ENCODE results near the gene IP6K2.
"Not testable (repeated sequence)": the region's sequence is repeated elsewhere in the genome, so short reads cannot be mapped to it uniquely, and the experiment has no call there.

The IP6K2 gene

GRCh38 chr3:48716982-48717746, at the start of gene IP6K2:
Gene IP6K2, minus strand, starts transcription at chr3:48717221. Its CDS starts 21,930 bp downstream, at chr3:48695291.
- peak; percentile 99 for DNase-seq (ENCODE audit: low read depth, low spot score)

- DNase-seq (ENCODE audit: low read depth, low spot score), result no peak
Measured at GRCh38 chr3:48765376-48765775, 48.4 kb upstream of the IP6K2 start.

GRCh38 chr3:48762816-48763215, 45.8 kb upstream of the IP6K2 start:
- no peak for DNase-seq (ENCODE audit: low read depth, low spot score)

- DNase-seq (ENCODE audit: low read depth, low spot score), result not testable (repeated sequence)
Measured at GRCh38 chr3:48759991-48760540, 43.0 kb upstream of the IP6K2 start.

GRCh38 chr3:48759531-48759930, 42.5 kb upstream of the IP6K2 start:
- not testable (repeated sequence) for DNase-seq (ENCODE audit: low read depth, low spot score)

GRCh38 chr3:48759071-48759470, 42.0 kb upstream of the IP6K2 start:
- DNase-seq (ENCODE audit: low read depth, low spot score), result no peak

GRCh38 chr3:48756640-48757039, 39.6 kb upstream of the IP6K2 start:
- DNase-seq (ENCODE audit: low read depth, low spot score), result no peak

GRCh38 chr3:48750856-48751255, 33.8 kb upstream of the IP6K2 start:
- DNase-seq (ENCODE audit: low read depth, low spot score), result no peak

- no peak for DNase-seq (ENCODE audit: low read depth, low spot score)
Measured at GRCh38 chr3:48748754-48749153, 31.7 kb upstream of the IP6K2 start.

- no peak for DNase-seq (ENCODE audit: low read depth, low spot score)
Measured at GRCh38 chr3:48747706-48748105, 30.7 kb upstream of the IP6K2 start.

- no peak for DNase-seq (ENCODE audit: low read depth, low spot score)
Measured at GRCh38 chr3:48747015-48747615, 30.1 kb upstream of the IP6K2 start.

GRCh38 chr3:48743773-48744172, 26.8 kb upstream of the IP6K2 start:
- no peak for DNase-seq (ENCODE audit: low read depth, low spot score)

GRCh38 chr3:48741226-48741625, 24.2 kb upstream of the IP6K2 start:
- DNase-seq (ENCODE audit: low read depth, low spot score), result not testable (repeated sequence)

GRCh38 chr3:48739955-48740823, 23.2 kb upstream of the IP6K2 start:
- DNase-seq (ENCODE audit: low read depth, low spot score), result no peak

GRCh38 chr3:48739617-48739954, 22.6 kb upstream of the IP6K2 start:
- DNase-seq (ENCODE audit: low read depth, low spot score), result no peak

GRCh38 chr3:48738926-48739616, 22.1 kb upstream of the IP6K2 start:
- DNase-seq (ENCODE audit: low read depth, low spot score), result no peak

- DNase-seq (ENCODE audit: low read depth, low spot score), result no peak
Measured at GRCh38 chr3:48738144-48738536, 21.1 kb upstream of the IP6K2 start.

- DNase-seq (ENCODE audit: low read depth, low spot score), result not testable (repeated sequence)
Measured at GRCh38 chr3:48735075-48735767, 18.2 kb upstream of the IP6K2 start.

GRCh38 chr3:48734541-48734940, 17.5 kb upstream of the IP6K2 start:
- DNase-seq (ENCODE audit: low read depth, low spot score), result not testable (repeated sequence)

- not testable (repeated sequence) for DNase-seq (ENCODE audit: low read depth, low spot score)
Measured at GRCh38 chr3:48733752-48734518, 16.9 kb upstream of the IP6K2 start.
